A673 (cell line): Measurements from ENCODE around the gene FHIT. TPM values are rescaled to one million over a fixed set of nuclear protein-coding genes. Genes with fewer than 3 reads are reported as not detected.

Source experiments
- BruUV-seq: library from RNA; stranded (reverse); fragments of 400-500 nt; replicated peaks from 2 replicates; lab custom pipeline; 2021; lab: Mats Ljungman, UMichigan
- CTCF ChIA-PET: fragments of 300-600 bp; sonication (Branson Sonifier 250); formaldehyde crosslinking; loops from one replicate; lab custom pipeline; 2022; ENCODE audit warnings: antibody characterized with exemption; lab: Charles Lee
- POLR2A ChIA-PET: fragments of 300-600 bp; sonication (Branson Sonifier 250); formaldehyde crosslinking; loops from one replicate; lab custom pipeline; 2022; ENCODE audit warnings: antibody characterized with exemption; ENCODE audit not compliant: low non-redundant PET; lab: Charles Lee
- DNase-seq: peaks from one replicate; pipeline ENCODE4 v3.0.0-alpha.2; 2015; ENCODE audit warnings: low spot score
- H3K27ac ChIP-seq: fragments of 200-600 bp; sonication (generic); 2 replicates; pipeline ENCODE4 v1.5.1; 2016; ENCODE audit warnings: mixed run types, low read depth, mild to moderate bottlenecking, mixed read lengths, antibody characterized with exemption, low read length; ENCODE audit not compliant: poor library complexity, severe bottlenecking
- H3K27me3 ChIP-seq: fragments of 200-600 bp; sonication (generic); replicated peaks from 2 replicates; pipeline ENCODE4 v1.6.1; 2017; ENCODE audit warnings: mixed run types, low read depth, mild to moderate bottlenecking, mixed read lengths, antibody characterized with exemption, low read length; ENCODE audit not compliant: insufficient read depth, poor library complexity
- H3K36me3 ChIP-seq: fragments of 200-600 bp; sonication (generic); 2 replicates; pipeline ENCODE4 v1.6.1; 2016; ENCODE audit warnings: mixed run types, mild to moderate bottlenecking, mixed read lengths, antibody characterized with exemption, low read length; ENCODE audit not compliant: insufficient read depth, poor library complexity, severe bottlenecking
- H3K4me1 ChIP-seq: fragments of 200-600 bp; sonication (generic); 2 replicates; pipeline ENCODE4 v1.6.1; 2017; ENCODE audit warnings: mixed run types, mild to moderate bottlenecking, mixed read lengths, antibody characterized with exemption, low read length; ENCODE audit not compliant: insufficient read depth, poor library complexity, severe bottlenecking
- H3K4me3 ChIP-seq: fragments of 200-600 bp; sonication (generic); 2 replicates; pipeline ENCODE4 v1.5.1; 2016; ENCODE audit warnings: low read depth, mixed run types, mild to moderate bottlenecking, mixed read lengths, low read length; ENCODE audit not compliant: poor library complexity, severe bottlenecking
- H3K9me3 ChIP-seq: fragments of 200-600 bp; sonication (generic); 2 replicates; pipeline ENCODE4 v1.6.1; 2016; ENCODE audit warnings: mixed run types, low read depth, mild to moderate bottlenecking, mixed read lengths, antibody characterized with exemption, low read length; ENCODE audit not compliant: poor library complexity, severe bottlenecking
- EZH2 ChIP-seq: fragments of 200-600 bp; sonication (generic); IDR thresholded peaks from 2 replicates; pipeline ENCODE4 v1.6.1; 2017; ENCODE audit warnings: borderline replicate concordance, low read depth, mild to moderate bottlenecking, mixed read lengths, antibody characterized with exemption, low read length; ENCODE audit not compliant: poor library complexity, severe bottlenecking
- intact Hi-C: fragments of 100-400 bp; cut with micrococcal nuclease; formaldehyde crosslinking; loops from one replicate; pipeline ENCODE4 v1.10.0; 2022; ENCODE audit not compliant: unreplicated experiment
- total RNA-seq: library from RNA; stranded (reverse); gene quantifications from 2 replicates; pipeline ENCODE4 v1.2.3, GENCODE V29; 2021
- TF ChIP-seq, protein P1 (sequence below): fragments of 300-800, 200-600 bp; sonication (generic); conservative IDR thresholded peaks from 2 replicates; pipeline ENCODE4 v1.5.1; 2017; ENCODE audit warnings: low read depth, mild to moderate bottlenecking, antibody characterized with exemption, low read length, moderate library complexity, mixed read lengths

Gene FHIT
- total RNA-seq, 1 experiment from 2014 or later, result not detected

DNA sequence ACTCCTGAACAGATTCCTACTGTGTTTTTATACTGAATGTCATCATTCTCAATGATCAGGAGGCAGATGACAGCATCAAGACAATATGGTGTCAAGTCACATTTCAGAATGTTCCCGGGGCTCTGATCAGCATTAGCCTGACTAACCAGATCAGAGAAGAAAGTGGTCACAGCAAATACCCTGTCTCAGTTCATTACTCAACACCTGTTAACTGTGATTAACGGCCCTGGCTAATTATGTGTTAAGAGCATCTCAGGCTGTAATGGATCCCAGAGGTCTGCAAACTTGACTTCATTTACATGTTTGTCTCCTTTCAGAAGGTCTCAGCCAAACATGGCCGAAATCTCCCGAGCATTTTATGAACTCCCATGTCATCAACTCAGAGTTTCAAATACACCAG is 833.7 kb downstream of the FHIT start:
- H3K4me1 ChIP-seq, result no peaks in the 10 kb centered on the region
- no peaks in the 10 kb centered on the region for H3K9me3 ChIP-seq
- H3K27me3 ChIP-seq, result no peaks in the 10 kb centered on the region
- ChIA-PET CTCF (no interaction called here), POLR2A (no interaction called here)
- H3K27ac ChIP-seq, result no peak overlapping the region
- H3K36me3 ChIP-seq, result no peaks in the 10 kb centered on the region
- DNase-seq, result no peak
- no peak for TF ChIP-seq EZH2
- no TSS peak for BruUV-seq
- intact Hi-C loops, result no loop called here
- H3K4me3 ChIP-seq, result no peak overlapping the region

DNA sequence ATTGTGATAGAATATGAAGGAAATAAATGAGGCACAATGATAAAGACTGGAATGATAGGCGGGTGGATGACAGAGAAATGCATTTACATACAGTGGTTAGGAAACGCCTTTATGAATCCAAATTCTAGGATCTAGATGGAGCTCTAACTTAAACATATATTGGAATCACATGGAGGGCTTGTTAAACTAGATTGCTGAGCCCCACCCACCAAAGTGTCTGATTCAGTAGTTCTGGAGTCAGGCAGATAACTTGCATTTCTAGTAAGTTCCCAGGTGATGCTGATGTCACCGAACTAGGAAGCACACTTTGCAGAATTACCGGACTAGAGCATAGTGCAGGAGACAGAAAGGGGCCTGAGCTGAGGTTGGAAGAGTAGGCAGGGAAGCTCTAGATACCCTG is 837.2 kb downstream of the FHIT start:
- H3K27me3 ChIP-seq, result no peaks in the 10 kb centered on the region
- H3K4me3 ChIP-seq, result no peak overlapping the region
- no TSS peak for BruUV-seq
- DNase-seq, result no peak
- no peak overlapping the region for H3K27ac ChIP-seq
- ChIA-PET POLR2A (no interaction called here), CTCF (no interaction called here)
- intact Hi-C loops, result no loop called here
- no peaks in the 10 kb centered on the region for H3K9me3 ChIP-seq
- H3K36me3 ChIP-seq, result no peaks in the 10 kb centered on the region
- H3K4me1 ChIP-seq, result no peaks in the 10 kb centered on the region
- TF ChIP-seq EZH2, result no peak
- TF ChIP-seq, protein P1, sequence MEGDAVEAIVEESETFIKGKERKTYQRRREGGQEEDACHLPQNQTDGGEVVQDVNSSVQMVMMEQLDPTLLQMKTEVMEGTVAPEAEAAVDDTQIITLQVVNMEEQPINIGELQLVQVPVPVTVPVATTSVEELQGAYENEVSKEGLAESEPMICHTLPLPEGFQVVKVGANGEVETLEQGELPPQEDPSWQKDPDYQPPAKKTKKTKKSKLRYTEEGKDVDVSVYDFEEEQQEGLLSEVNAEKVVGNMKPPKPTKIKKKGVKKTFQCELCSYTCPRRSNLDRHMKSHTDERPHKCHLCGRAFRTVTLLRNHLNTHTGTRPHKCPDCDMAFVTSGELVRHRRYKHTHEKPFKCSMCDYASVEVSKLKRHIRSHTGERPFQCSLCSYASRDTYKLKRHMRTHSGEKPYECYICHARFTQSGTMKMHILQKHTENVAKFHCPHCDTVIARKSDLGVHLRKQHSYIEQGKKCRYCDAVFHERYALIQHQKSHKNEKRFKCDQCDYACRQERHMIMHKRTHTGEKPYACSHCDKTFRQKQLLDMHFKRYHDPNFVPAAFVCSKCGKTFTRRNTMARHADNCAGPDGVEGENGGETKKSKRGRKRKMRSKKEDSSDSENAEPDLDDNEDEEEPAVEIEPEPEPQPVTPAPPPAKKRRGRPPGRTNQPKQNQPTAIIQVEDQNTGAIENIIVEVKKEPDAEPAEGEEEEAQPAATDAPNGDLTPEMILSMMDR, result no peak

- POLR2A ChIA-PET, result no interaction called here
- H3K4me1 ChIP-seq, result no peaks in the 10 kb centered on the region
- H3K4me3 ChIP-seq, result no peak overlapping the region
- CTCF ChIA-PET, result no interaction called here
- H3K36me3 ChIP-seq, result no peaks in the 10 kb centered on the region
- no peaks in the 10 kb centered on the region for H3K27me3 ChIP-seq
- no peaks in the 10 kb centered on the region for H3K9me3 ChIP-seq
- DNase-seq, result no peak
- BruUV-seq, result no TSS peak
- no peak overlapping the region for H3K27ac ChIP-seq
- intact Hi-C loops, result no loop called here
- no peak for TF ChIP-seq EZH2
- TF ChIP-seq, protein P1, result no peak
These were observed 837.7 kb downstream of the FHIT start for GRCh38 chr3:60413551-60413950.

GRCh38 chr3:60403866-60404265 is 847.4 kb downstream of the FHIT start:
- BruUV-seq, result no TSS peak
- POLR2A ChIA-PET, result no interaction called here
- DNase-seq, result no peak

More at GRCh38 chr3:60403866-60404265, 847.4 kb downstream of the FHIT start:
- Histone ChIP-seq H3K27ac (no peak overlapping the region), H3K4me1 (no peaks in the 10 kb centered on the region), H3K36me3 (no peaks in the 10 kb centered on the region), H3K4me3 (no peak overlapping the region), H3K27me3 (no peaks in the 10 kb centered on the region), H3K9me3 (no peaks in the 10 kb centered on the region)
- no peak for TF ChIP-seq EZH2
- TF ChIP-seq, protein P1, result no peak
- intact Hi-C loops, result no loop called here
- CTCF ChIA-PET, result no interaction called here
